ENCODE results near the gene CKAP2L. TPM values are rescaled to one million over a fixed set of nuclear protein-coding genes. Genes with fewer than 3 reads are reported as not detected.

CKAP2L gene
- total and polyA plus RNA-seq, 10 of the 15 experiments (the other 5 are each of a cell fraction or from before 2014, with no cell fraction given) = 10.5 to 37.4 (median 20.2) TPM

- no peak for TF ChIP-seq ZNF217 (IDR thresholded peaks at IDR 0.05)
- TF ChIP-seq KLF5 (IDR thresholded peaks at IDR 0.05; ENCODE audit: partially characterized antibody) = no peak
- TF ChIP-seq BCLAF1 (IDR thresholded peaks at IDR 0.05) = no peak
- TF ChIP-seq E2F8 (IDR thresholded peaks at IDR 0.05; ENCODE audit: low read depth, partially characterized antibody) = no peak
- peak; percentile 87 to 89 for TF ChIP-seq IKZF2 (IDR thresholded peaks at IDR 0.05)
- TF ChIP-seq USF1 (IDR thresholded peaks at IDR 0.05; ENCODE audit: borderline replicate concordance, extremely low read length, insufficient read depth, low read depth, low read length) = no peak
- TF ChIP-seq NR2F1 (conservative IDR thresholded peaks at IDR 0.05) = no peak; the same call in 1 of the 2 replicates
- peak; percentile 86; the same call in 1 of the 2 replicates for TF ChIP-seq NFIC (IDR thresholded peaks at IDR 0.05; ENCODE audit: low read depth, low read length)
- TF ChIP-seq RUNX3 (IDR thresholded peaks at IDR 0.05; ENCODE audit: low read length) = peak; percentile 97
- peak; percentile 79; the same call in 1 of the 2 replicates for TF ChIP-seq HDGF (IDR thresholded peaks at IDR 0.05)
Measured at GRCh38 chr2:112706170-112706664, 58.2 kb downstream of the CKAP2L start (continued).
